HepG2 (cell line): ENCODE measurements around the gene SDHD. TPM values are rescaled to one million over a fixed set of nuclear protein-coding genes. Genes with fewer than 3 reads are reported as not detected.
A peak's percentile ranks its signal among the peaks of the same experiment; 100 is the strongest.

Source experiments
- BRCA1 ChIP-seq: sonication (generic); formaldehyde crosslinking; IDR thresholded peaks from 2 replicates; pipeline ENCODE4 v1.4.0; 2020; ENCODE audit warnings: missing genetic modification reagents
- DR1 ChIP-seq: sonication (generic); formaldehyde crosslinking; IDR thresholded peaks from 2 replicates; pipeline ENCODE4 v1.8.0; 2021; ENCODE audit warnings: mild to moderate bottlenecking, missing genetic modification reagents, inconsistent platforms
- FLYWCH1 ChIP-seq: sonication (generic); formaldehyde crosslinking; IDR thresholded peaks from 2 replicates; pipeline ENCODE4 v1.8.1; 2023; ENCODE audit warnings: mild to moderate bottlenecking, missing genetic modification reagents
- HIVEP1 ChIP-seq: sonication (generic); formaldehyde crosslinking; IDR thresholded peaks from 2 replicates; pipeline ENCODE4 v1.4.0; 2020; ENCODE audit warnings: mild to moderate bottlenecking, missing genetic modification reagents
- HMGA1 ChIP-seq: sonication (generic); formaldehyde crosslinking; conservative IDR thresholded peaks from 2 replicates; pipeline ENCODE4 v1.4.0; 2020; ENCODE audit warnings: missing genetic modification reagents
- IRF2 ChIP-seq: IDR thresholded peaks from 2 replicates; pipeline ENCODE4 v1.6.1; 2018; ENCODE audit warnings: missing genetic modification reagents, missing compliant biosample characterization
- PRDM15 ChIP-seq: sonication (generic); formaldehyde crosslinking; IDR thresholded peaks from 2 replicates; pipeline ENCODE4 v1.4.0; 2020; ENCODE audit warnings: missing genetic modification reagents
- SETDB1 ChIP-seq: sonication (generic); formaldehyde crosslinking; IDR thresholded peaks from 2 replicates; pipeline ENCODE4 v1.5.1; 2020; ENCODE audit warnings: missing genetic modification reagents, mild to moderate bottlenecking, borderline replicate concordance
- SNAPC5 ChIP-seq: sonication (generic); formaldehyde crosslinking; IDR thresholded peaks from 2 replicates; pipeline ENCODE4 v1.8.1; 2023; ENCODE audit warnings: mild to moderate bottlenecking, missing genetic modification reagents, borderline replicate concordance
- SRSF4 ChIP-seq: fragments of 200-400 bp; formaldehyde crosslinking; IDR thresholded peaks from one replicate; pipeline ENCODE4 v1.6.1; 2018; ENCODE audit warnings: mild to moderate bottlenecking, low read depth, low read length, moderate library complexity; ENCODE audit not compliant: poor library complexity, severe bottlenecking
- TAF15 ChIP-seq: fragments of 200-400 bp; formaldehyde crosslinking; IDR thresholded peaks from one replicate; pipeline ENCODE4 v1.6.1; 2018; ENCODE audit warnings: mild to moderate bottlenecking, low read depth, low read length; ENCODE audit not compliant: poor library complexity, severe bottlenecking
- TMF1 ChIP-seq: sonication (generic); formaldehyde crosslinking; IDR thresholded peaks from 2 replicates; pipeline ENCODE4 v1.8.1; 2022; ENCODE audit warnings: low read depth, missing genetic modification reagents
- TP53 ChIP-seq: sonication (generic); formaldehyde crosslinking; conservative IDR thresholded peaks from 2 replicates; pipeline ENCODE4 v1.4.0; 2020; ENCODE audit warnings: missing genetic modification reagents
- ZFX ChIP-seq: sonication (generic); formaldehyde crosslinking; IDR thresholded peaks from 2 replicates; pipeline ENCODE4 v1.4.0; 2020; ENCODE audit warnings: mild to moderate bottlenecking, low read depth, missing genetic modification reagents, moderate library complexity
- ZHX1 ChIP-seq: sonication (generic); formaldehyde crosslinking; IDR thresholded peaks from 2 replicates; pipeline ENCODE4 v1.8.1; 2022; ENCODE audit warnings: low read depth, mild to moderate bottlenecking, missing genetic modification reagents
- ZNF12 ChIP-seq: sonication (generic); formaldehyde crosslinking; IDR thresholded peaks from 2 replicates; pipeline ENCODE4 v1.5.0; 2020; ENCODE audit warnings: missing genetic modification reagents
- ZNF17 ChIP-seq: sonication (generic); formaldehyde crosslinking; IDR thresholded peaks from 2 replicates; pipeline ENCODE4 v1.5.0; 2020; ENCODE audit warnings: mild to moderate bottlenecking, missing genetic modification reagents
- ZNF496 ChIP-seq: sonication (generic); formaldehyde crosslinking; IDR thresholded peaks from 2 replicates; pipeline ENCODE4 v1.8.1; 2023; ENCODE audit warnings: mild to moderate bottlenecking, moderate library complexity, missing genetic modification reagents; ENCODE audit not compliant: insufficient replicate concordance
- ZNF547 ChIP-seq: sonication (generic); formaldehyde crosslinking; IDR thresholded peaks from 2 replicates; pipeline ENCODE4 v1.5.1; 2020; ENCODE audit warnings: mild to moderate bottlenecking, missing genetic modification reagents
- ZNF556 ChIP-seq: sonication (generic); formaldehyde crosslinking; IDR thresholded peaks from 2 replicates; pipeline ENCODE4 v1.4.0; 2020; ENCODE audit warnings: mild to moderate bottlenecking, missing genetic modification reagents, borderline replicate concordance
- ZNF720 ChIP-seq: sonication (generic); formaldehyde crosslinking; IDR thresholded peaks from 2 replicates; pipeline ENCODE4 v1.4.0; 2020; ENCODE audit warnings: missing genetic modification reagents
- polyA plus RNA-seq, 8 experiments: library from polyadenylated mRNA; depleted of rRNA in 3 of 8; stranded (reverse) in 7 of 8; unstranded in 1 of 8; fragments of >200 nt; fragmentation: Illumina TruSeq in 4 of 8; extraction: Trizol in 4 of 8; gene quantifications; 2 replicates each; pipeline versions ENCODE4 v1.2.1 to v1.2.3, GENCODE V29; 2011 to 2016; ENCODE audit warnings: low read depth in 4 of 8, missing spikeins in 1 of 8, mixed read lengths in 1 of 8; ENCODE audit not compliant: insufficient read depth in 1 of 8
- total RNA-seq, 5 experiments: library from RNA; depleted of rRNA; stranded (reverse); fragments of >200 nt; fragmentation: Illumina TruSeq; extraction: Trizol; gene quantifications; 2 replicates each; pipeline ENCODE4 v1.2.3, GENCODE V29; 2016; ENCODE audit warnings: low read depth in 1 of 5
- TF ChIP-seq, protein P1 (sequence below): sonication (generic); formaldehyde crosslinking; IDR thresholded peaks from 2 replicates; pipeline ENCODE4 v1.5.0; 2020; ENCODE audit warnings: mild to moderate bottlenecking, missing genetic modification reagents, moderate library complexity

The SDHD gene
- total and polyA plus RNA-seq, 2 of the 13 experiments (the other 11 are each of a cell fraction or from before 2014, with no cell fraction given): 117 to 123 TPM

DNA sequence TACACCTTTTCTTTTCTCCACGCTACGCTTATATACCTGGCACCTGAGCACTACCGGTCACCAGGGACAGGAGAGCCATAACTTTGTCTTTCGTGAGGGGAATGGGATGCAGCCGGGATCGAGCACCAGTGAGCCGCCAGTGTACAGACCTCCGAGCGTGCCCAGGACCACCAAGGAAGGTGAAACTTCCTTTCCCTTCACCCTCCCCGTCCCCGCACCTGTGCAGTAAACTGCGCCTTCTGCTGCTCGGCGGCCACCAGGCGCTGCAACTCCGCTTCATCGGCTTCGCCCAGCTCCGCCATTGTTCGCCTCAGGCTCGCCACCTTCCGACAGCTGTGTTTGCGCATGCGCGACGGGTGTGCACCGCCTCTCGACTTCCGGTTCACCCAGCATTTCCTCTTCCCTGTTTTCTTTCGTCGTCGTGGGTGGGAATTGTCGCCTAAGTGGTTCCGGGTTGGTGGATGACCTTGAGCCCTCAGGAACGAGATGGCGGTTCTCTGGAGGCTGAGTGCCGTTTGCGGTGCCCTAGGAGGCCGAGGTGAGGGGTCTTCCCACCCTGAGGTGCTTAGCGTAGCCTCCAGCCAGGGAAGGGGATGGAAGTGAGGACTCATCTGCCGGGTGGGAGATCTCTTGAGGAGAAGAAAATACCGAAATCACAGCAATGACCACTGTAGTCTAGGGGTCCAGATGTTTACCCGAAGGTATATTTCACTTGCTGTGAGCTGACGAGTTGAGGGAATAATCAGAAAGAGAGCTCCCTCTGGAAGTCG, at the start of gene SDHD, which contains the start of gene TIMM8B (continued):
- TF ChIP-seq ZFX (peak; percentile 83), HMGA1 (CRISPR knock-in tag) (no peak), ZHX1 (peak; percentile 84), ZNF720 (no peak), PRDM15 (CRISPR knock-in tag) (no peak), FLYWCH1 (CRISPR knock-in tag) (no peak), TAF15 (no peak), BRCA1 (CRISPR knock-in tag) (peak; percentile 60; the same call in 1 of the 2 replicates), SRSF4 (no peak), ZNF496 (CRISPR knock-in tag) (no peak), ZNF547 (CRISPR knock-in tag) (peak; percentile 73; the same call in 1 of the 2 replicates), DR1 (CRISPR knock-in tag) (no peak), ZNF556 (CRISPR knock-in tag) (no peak), ZNF17 (CRISPR knock-in tag) (no peak), SNAPC5 (CRISPR knock-in tag) (no peak), ZNF12 (CRISPR knock-in tag) (no peak), SETDB1 (no peak), TP53 (CRISPR knock-in tag) (0 out of 2 replicates have a peak, but pooled peaks have one; percentile 49), IRF2 (CRISPR knock-in tag) (peak; percentile 95), HIVEP1 (CRISPR knock-in tag) (peak; percentile 40; the same call in 1 of the 2 replicates), TMF1 (CRISPR knock-in tag) (0 out of 2 replicates have a peak, but pooled peaks have one; percentile 73)
- TF ChIP-seq, protein P1, sequence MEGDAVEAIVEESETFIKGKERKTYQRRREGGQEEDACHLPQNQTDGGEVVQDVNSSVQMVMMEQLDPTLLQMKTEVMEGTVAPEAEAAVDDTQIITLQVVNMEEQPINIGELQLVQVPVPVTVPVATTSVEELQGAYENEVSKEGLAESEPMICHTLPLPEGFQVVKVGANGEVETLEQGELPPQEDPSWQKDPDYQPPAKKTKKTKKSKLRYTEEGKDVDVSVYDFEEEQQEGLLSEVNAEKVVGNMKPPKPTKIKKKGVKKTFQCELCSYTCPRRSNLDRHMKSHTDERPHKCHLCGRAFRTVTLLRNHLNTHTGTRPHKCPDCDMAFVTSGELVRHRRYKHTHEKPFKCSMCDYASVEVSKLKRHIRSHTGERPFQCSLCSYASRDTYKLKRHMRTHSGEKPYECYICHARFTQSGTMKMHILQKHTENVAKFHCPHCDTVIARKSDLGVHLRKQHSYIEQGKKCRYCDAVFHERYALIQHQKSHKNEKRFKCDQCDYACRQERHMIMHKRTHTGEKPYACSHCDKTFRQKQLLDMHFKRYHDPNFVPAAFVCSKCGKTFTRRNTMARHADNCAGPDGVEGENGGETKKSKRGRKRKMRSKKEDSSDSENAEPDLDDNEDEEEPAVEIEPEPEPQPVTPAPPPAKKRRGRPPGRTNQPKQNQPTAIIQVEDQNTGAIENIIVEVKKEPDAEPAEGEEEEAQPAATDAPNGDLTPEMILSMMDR (CRISPR knock-in tag): peak; percentile 52
